ENCODE data around the gene ARHGEF39.

Gene ARHGEF39

GRCh38 chr9:35690614-35691333 is 25.8 kb upstream of the ARHGEF39 start:
- peak; percentile 19 for DNase-seq

DNA sequence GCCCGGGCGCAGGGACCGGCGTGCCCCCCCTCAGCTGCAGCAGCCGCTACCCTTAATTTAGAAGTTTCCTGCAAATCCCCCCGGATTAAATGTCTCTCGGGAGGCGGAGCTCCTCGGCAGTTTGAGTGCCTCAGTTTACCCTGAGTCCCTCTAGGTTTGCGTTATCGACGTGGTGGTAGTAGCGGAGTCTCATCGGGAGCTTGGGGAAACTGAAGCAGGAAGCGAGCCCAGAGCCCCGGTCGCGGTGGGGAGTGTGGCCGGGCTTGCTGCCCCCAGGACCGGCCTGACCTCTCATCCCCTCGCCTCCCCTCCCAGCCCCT is 25.3 kb upstream of the ARHGEF39 start:
- no peak for DNase-seq

- no peak for DNase-seq
Measured at GRCh38 chr9:35689542-35690293, 24.7 kb upstream of the ARHGEF39 start, which contains the start of gene TPM2. Gene TPM2, minus strand, starts transcription at chr9:35689925. Its CDS starts 108 bp downstream, at chr9:35689817.

GRCh38 chr9:35688558-35689541 is 23.9 kb upstream of the ARHGEF39 start:
- peak; percentile 52 for DNase-seq

DNA sequence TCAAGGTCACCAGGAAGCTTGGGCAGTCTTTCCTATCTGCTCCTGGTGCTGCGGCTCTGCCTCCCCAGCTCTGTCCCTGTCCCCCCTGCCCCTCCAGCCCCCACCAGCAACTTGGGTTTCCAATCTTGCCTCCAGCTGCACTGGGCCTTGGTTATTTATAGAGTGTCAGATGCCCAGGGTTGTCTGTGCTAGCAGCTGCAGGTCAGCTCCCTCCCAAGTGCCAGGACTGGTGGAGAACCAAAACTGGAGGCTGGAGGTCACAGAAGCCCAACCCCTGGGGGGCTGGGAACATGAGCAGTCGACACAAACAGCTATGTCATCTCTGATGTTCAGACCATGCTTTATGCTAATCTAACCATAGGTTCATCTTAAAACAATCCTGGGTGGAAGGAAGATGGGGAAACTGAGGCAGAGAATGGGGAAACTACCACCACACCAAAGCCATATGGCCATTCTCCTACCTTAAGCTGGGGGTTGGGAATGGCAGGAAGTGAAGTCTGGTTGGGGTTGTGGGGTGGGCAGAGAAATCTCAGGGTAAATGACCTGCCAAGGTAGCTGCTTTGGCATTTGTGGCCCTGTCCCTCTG is 23.1 kb upstream of the ARHGEF39 start:
- no peak for DNase-seq

DNA sequence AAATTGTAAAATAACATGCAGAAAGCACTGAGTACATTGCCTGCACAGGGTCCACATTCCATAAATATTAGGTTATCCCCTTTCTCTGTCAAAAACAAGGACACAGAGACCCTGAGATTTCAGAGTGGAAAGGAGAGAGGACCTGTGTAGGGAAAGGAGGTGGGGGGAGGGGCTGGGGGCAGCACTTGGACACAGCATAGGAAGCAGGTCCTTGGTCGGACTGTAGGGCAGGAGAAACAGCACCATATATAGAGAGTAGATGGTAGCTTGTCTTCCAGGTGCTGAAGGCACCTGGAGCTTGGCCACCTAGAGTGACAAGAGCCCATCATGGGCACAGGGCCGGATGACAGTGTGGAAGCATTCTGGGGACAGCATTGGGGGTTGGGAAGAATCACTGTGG is 22.3 kb upstream of the ARHGEF39 start:
- no peak for DNase-seq

- DNase-seq: no peak
Measured at GRCh38 chr9:35686222-35687203, 21.5 kb upstream of the ARHGEF39 start.

DNA sequence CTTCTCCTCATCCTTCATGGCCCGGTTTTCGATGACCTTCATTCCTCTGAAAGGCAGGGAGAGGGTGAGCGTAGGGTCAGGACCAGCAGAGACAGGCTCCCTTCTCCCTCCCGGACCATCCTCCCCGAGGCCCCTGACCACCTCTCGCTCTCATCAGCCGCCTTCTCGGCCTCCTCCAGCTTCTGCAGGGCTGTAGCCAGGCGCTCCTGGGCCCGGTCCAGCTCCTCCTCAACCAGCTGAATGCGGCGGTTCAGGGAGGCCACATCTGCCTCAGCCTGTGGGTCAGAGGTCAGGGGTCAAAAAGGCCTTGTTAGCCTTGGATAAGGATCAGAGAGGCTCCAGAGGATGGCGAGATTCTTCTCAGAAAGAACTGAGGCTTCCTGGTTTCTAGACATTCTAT is 20.5 kb upstream of the ARHGEF39 start:
- no peak for DNase-seq

DNA sequence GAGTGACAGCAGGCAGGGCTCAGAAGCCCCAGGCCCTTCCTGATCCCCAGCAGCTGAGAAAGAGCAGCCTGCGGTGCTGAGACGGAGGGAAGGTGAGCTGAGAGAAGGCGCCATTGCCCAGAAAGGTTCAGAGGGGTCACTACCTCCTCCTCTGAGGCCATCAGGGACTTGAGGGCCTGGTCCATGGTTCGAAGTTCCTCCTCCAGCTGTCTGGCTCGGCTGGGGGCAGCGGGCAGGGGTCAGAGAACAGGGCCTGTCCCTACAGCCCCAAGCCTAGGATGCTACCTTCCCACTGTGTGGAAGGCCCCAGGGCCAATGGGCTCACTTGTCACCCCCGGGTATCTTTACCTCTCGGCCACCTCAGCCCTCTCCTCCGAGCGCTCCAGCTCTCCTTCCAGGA is 19.9 kb upstream of the ARHGEF39 start:
- no peak for DNase-seq

GRCh38 chr9:35683323-35683722 is 18.3 kb upstream of the ARHGEF39 start:
- DNase-seq: no peak

DNA sequence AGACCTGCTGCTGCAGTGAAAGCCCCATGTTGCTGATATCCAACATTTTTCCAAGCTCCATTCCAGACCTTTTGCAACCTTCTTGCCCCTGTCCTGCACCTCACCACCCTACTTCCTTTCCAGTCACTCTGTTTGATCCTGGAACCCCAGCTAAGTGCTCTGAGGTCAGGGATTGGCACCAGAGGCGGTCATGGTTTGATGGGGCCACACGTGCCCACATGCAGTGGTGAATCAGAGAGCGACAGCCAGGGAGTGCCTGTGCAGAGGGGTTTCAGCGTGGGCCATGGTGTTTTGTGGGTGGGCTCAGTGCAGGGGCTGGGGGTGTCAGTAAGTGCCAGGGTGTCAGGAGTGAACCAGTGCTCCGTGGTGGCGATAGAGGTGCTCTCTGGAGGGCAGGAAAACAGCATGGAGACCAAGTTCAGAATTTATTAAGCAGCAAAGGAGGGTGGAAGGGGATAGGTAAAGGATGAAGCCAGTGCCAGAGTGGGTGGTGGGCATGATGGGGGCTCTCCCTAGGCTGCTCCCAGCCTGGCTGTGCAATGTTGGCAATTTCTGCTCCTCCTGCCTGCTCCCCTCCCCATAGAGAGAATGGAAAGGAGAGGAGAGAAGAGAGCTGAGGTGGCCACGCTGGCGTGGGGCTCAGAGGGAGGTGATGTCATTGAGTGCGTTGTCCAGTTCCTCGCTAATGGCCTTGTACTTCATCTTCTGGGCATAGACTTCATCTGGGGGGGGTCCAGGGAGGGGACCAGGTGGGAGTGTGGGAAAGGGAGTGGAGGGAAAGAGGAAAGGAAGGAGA is 17.7 kb upstream of the ARHGEF39 start:
- no peak for DNase-seq

- no peak for DNase-seq
Measured at GRCh38 chr9:35682051-35682450, 17.1 kb upstream of the ARHGEF39 start.

GRCh38 chr9:35681341-35682002 is 16.5 kb upstream of the ARHGEF39 start:
- no peak for DNase-seq

- DNase-seq: no peak
Measured at GRCh38 chr9:35680331-35681105, 15.5 kb upstream of the ARHGEF39 start.

GRCh38 chr9:35679766-35680330 is 14.9 kb upstream of the ARHGEF39 start:
- DNase-seq: no peak

DNA sequence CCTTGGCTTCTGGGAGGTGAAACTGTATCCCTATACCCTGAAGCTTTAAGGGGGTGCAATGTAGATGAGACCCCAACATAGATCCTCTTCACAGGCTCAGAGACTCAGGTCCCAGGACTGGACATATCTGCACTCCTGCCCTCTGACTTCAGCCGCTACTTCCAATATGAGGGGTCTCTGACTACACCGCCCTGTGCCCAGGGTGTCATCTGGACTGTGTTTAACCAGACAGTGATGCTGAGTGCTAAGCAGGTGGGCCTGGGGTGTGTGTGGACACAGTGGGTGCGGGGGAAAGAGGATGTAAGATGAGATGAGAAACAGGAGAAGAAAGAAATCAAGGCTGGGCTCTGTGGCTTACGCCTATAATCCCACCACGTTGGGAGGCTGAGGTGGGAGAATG is 14.1 kb upstream of the ARHGEF39 start:
- no peak for DNase-seq

- no peak for DNase-seq
Measured at GRCh38 chr9:35675732-35676392, 10.9 kb upstream of the ARHGEF39 start.

DNA sequence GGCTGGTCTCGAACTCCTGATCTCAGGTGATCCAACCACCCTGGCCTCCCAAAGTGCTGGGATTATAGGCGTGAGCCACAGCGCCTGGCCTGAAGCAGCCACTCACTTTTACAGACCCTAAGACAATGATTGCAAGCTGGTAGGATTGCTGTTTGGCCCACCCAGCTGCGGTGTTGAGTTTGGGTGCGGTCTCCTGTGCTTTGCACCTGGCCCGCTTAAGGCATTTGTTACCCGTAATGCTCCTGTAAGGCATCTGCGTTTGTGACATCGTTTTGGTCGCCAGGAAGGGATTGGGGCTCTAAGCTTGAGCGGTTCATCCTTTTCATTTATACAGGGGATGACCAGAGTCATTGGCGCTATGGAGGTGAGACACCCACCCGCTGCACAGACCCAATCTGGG is 10.2 kb upstream of the ARHGEF39 start:
- DNase-seq: no peak

DNA sequence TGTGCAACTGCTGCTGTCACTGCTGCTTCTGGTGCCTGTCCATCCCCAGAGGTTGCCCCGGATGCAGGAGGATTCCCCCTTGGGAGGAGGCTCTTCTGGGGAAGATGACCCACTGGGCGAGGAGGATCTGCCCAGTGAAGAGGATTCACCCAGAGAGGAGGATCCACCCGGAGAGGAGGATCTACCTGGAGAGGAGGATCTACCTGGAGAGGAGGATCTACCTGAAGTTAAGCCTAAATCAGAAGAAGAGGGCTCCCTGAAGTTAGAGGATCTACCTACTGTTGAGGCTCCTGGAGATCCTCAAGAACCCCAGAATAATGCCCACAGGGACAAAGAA is 9.0 kb upstream of the ARHGEF39 start:
- no peak for DNase-seq

All from activated CD4-positive, alpha-beta T cell treated with anti-CD3 and anti-CD28 coated beads, Interleukin-10, Interleukin-2, amounts not matched to agents 100 ng/mL and 50 ng/mL, durations not matched to agents 16 hours and 8 hours (primary cell).